T1000 (cell line): Measurements from ENCODE around the gene FOXP1.
"Not testable (repeated sequence)": the region's sequence is repeated elsewhere in the genome, so short reads cannot be mapped to it uniquely, and the experiment has no call there.

Experiments used
- DNase-seq: peaks from one replicate; lab custom pipeline; 2025; ENCODE audit warnings: mixed read lengths; lab: John Stamatoyannopoulos, UW

Gene FOXP1

DNA sequence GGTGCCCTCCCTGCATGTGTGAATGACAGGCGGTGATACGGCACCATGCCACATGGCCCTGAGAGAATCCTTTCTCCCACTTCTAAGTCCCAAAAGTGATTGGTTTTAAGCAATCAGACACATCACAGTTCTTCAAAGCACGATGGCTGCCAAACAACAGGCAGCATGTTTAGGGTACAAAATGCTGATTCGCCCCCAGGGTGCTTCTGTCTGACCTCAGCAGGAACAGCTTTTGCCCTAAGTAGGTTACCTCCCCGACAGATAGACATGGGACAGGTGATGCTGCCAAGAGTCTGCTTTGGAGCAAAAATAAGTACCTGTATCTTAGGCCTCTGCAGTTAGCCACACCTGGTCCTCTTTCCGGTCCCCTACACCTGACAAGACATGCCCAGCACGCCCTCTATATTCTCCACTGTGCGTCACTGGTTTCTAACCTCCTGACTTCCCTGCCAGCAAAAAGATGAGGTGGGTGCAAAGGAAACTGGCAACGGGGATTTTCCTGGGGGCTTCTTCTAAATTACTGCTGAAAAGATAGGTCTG is 549.8 kb downstream of the FOXP1 start:
- no peak for DNase-seq

DNA sequence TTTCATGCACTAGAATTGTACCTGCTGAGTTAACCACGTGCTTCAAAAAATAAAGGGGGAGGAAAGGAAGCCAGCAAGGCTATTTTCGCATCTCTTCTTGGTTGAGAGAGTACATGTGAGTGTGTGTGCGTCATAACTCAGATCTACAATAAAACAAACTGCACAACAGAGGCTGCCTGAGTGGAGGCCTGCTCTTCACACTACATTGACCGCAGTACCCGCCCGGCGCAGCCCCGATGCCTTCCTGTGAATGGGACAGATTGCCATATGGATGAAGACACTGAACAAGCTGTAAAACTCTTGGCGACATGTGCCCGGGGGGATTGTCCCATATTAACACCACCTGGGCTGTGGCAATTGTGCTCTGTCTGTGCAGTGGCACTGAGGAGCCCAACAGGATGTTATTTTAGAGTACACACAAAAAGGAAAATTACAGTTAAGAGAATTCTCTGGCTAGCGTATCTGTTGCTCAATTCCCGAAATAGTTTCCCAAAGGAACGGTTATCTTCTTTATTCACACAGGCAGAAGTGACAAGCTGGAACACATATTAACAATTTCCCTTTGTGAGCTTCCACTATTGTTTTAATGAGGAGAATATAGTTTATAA is 551.5 kb downstream of the FOXP1 start:
- DNase-seq = no peak

- no peak for DNase-seq
These were observed 552.3 kb downstream of the FOXP1 start for GRCh38 chr3:71031181-71031580.

DNA sequence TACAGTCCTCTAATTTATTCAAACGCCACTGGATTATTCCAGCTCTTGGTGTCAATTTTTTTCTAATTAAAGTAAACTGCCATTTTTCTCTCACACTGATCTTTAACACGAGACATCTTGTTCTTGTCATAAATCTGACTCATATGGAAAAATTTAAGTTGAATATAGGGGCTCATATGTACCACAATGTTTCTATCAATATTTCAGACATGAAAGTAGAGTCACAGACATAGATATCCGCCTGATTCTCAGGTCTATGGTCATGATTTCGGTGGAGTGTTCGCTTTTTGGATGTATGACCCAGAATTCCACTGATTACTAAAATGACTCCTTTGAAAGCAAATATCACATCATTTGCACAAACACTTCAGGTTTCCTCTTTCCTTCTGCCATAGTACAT is 552.8 kb downstream of the FOXP1 start:
- DNase-seq = no peak

- DNase-seq = no peak
These were observed 553.8 kb downstream of the FOXP1 start for GRCh38 chr3:71029770-71030169.

DNA sequence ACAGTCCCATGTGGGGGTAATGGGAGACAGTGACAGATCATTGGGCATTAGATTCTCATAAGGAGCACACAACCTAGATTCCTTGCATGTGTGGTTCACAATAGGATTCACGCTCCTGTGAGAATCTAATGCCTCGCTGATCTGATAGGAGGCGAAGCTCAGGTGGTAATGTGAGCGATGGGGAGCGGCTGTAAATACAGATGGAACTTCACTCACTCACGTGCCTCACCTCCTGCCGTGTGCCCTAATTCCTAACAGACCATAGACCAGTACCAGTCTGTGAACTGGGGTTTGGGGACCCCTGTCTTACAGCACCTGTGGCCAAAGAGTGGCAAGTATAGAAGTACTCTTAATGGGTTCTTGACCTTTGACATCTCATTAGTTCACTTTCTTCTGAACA is 554.7 kb downstream of the FOXP1 start:
- no peak for DNase-seq

DNA sequence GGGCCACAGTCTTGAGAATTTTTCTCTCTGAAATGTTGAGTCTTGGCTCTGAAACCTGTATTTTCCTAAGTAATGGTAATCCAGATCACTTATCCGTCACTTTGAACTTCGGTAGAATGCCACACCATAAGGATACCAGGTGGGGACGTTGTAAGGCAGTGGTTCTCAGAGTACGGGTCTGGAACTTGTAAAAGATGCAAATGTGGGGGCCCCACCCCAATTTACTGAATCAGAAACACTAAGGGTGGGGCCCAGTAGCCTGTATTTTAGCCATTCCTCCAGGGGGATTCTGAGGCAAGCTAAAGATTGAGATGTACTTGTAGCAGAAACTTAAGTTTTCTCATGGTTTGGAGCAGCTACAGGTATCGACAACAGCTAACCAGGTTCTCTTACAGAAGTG is 555.3 kb downstream of the FOXP1 start:
- DNase-seq = no peak

- DNase-seq = no peak
These were observed 556.6 kb downstream of the FOXP1 start for GRCh38 chr3:71026634-71027578.

- DNase-seq = no peak
These were observed 558.0 kb downstream of the FOXP1 start for GRCh38 chr3:71025516-71025915.

DNA sequence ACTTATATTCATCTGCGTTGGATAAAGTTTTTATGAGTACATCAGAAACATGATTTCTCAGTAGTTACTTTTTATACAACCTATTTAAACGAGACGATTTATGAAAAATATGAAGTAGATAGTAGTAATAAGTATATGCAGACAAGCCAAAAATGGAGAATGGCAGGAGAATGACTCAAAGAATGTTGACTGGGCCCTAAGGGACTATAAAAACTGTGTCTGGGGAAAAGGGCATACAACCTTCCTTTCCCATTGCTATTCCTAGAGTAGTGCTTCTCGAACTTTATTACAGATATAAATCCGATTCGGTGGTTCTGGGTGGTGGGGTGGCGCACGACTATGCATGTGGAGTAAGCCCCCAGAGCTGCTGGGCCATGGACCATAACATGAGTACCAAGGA is 558.5 kb downstream of the FOXP1 start:
- no peak for DNase-seq

DNA sequence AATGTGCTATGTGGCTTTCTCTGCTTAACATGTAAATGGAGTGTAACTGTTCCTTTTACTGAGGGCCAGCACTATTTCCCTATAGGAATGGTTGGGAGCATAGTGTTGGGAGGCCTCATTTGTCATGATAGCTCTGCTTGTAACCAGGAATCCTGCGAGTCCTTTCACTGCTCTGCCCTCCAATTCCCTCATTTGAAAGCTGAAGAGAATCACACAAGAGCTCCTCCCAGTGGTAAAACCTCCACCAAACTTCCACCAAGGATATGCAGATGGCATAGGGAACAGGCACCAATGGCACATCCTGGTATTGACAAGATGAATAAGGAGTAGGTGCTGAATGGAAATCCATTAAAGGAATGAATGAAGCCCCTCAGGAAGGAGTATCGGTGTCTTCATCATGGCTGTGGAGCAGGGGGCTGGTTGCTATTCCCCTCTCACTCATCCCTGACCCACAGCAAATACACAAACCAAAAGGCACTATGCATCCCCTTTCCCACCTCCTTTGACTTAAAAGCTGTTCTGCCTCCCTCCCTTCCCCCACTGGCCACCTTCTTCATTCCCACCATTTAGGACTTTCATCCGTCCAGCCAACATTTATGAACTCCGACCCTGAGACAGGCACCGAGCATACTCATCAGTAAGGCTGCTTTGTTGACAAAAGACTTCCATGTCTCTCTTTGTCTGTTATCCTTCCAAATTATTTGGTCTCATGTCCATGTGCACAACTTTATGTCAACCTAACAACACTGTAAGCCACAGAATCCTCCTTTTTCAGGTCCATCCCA is 560.8 kb downstream of the FOXP1 start:
- DNase-seq = no peak

- no peak for DNase-seq
These were observed 564.7 kb downstream of the FOXP1 start for GRCh38 chr3:71018799-71019198.

DNA sequence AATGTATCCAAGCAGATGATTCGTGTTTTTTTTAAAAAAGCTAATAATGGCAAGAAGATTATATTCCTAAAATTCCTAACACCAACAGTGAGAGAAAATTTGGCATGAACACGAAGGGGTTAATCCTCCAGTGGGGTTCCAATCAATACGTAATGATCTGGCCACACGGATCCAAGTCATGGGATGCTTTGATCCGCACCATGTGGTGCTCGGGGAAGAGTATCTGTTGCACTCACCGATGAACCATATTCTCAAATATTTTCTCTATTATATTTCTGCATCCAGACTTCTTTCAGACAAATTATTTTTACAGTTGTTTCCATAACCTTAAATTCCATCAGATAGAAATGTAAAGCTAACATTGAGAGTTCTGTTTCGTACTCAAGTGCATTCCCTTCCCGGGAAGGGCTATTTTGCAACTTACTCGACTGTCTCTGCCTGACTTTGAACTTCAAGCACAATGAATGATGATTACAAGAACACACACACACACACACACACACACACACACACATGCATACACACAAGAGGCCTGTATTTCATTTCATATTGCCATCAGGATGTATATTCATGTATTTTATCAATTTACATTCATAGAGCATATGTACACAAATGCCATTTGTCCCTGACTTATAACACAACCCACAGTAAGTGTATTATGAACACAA is 567.2 kb downstream of the FOXP1 start:
- DNase-seq = no peak

DNA sequence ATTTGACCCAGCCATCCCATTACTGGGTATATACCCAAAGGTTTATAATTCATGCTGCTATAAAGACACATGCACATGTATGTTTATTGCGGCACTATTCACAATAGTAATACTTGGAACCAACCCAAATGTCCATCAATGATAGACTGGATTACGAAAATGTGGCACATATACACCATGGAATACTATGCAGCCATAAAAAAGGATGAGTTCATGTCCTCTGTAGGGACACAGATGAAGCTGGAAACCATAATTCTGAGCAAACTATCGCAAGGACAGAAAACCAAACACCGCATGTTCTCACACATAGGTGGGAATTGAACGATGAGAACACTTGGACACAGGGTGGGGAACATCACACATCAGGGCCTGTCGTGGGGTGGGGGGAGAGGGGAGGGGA is 568.9 kb downstream of the FOXP1 start:
- not testable (repeated sequence) for DNase-seq

DNA sequence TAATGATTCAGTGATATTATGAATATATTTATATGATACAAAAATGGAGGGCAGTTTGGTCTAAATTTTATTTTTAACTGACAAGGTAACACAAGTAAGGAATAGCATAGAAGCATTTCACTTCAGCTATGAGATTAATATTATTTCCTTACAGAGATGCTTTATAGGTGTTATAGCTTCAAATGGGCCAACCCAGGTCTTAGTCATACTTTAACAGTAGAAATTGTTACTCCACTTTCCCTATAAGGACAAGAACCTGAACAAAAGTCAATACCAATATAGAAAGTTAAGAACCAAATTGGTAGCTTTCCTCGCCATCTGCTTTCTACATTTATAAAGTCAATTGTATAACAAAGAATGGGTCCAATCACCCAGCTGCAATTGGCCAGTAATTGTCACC is 570.6 kb downstream of the FOXP1 start:
- DNase-seq = no peak

DNA sequence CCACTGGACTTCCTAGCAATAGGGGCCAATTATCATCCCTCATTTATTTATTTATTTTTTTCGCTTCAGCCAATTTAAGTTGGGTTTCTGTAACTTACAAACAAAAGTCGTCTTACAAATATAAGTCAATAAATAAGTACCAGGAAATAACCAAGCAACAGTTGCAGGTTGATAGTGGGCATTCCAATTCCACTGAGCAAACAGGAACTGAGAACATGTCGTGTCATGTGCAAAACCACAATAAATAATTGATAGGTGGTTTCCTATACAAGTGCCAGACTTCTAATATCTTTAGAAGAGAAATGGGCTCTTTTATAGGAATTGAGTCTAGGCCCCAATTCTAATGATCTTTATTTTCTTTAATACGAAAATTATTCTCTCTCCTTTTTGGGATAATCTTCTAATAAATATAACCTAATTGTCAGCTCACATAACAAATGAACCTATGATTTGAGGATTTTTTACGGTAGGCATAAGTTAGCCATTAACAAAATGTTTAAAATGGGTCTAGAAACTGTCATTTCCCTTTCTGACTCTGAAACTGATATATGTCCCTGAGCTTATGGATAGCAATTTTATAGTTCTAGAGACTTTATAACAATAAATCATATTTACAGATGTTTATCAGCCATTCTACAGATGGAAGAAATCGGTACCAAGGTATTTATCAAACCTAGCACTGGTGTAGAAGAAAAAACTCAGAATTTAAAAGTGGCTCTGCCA is 571.8 kb downstream of the FOXP1 start:
- no peak for DNase-seq

DNA sequence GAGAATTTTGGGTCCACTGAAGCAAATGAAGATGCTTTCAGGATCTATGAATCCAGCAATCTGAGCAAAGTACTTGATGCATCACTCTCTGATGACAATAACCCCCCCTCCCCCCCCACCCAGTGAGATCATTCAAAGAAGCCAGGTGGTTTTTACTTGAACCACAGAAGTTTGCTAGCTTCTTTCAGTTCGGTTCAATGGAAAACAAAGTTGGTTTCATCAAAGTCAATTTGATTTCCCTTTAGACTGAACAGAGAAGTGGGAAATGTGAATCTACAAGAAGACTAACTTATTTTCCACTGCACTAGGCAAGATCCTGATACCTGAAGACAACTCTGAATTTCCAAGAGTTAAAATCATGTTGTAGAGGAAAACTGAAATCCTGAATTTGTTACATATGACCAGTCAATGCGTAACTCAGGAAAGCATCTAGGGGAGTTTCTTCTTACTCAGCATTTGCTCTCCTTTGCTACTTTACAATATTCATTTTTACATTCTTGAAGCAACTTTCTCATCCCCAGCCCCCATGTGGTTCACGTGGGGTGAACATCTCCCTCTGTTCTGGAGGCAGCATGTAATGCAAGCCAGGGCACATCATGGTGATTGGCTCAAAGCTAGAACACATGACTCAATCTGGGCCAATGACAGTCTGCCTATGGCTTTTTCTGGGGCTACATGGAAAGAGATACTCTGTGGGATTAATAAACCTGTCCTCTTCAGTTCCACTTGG is 572.6 kb downstream of the FOXP1 start:
- DNase-seq = no peak

- DNase-seq = no peak
These were observed 575.1 kb downstream of the FOXP1 start for GRCh38 chr3:71008350-71008935.

DNA sequence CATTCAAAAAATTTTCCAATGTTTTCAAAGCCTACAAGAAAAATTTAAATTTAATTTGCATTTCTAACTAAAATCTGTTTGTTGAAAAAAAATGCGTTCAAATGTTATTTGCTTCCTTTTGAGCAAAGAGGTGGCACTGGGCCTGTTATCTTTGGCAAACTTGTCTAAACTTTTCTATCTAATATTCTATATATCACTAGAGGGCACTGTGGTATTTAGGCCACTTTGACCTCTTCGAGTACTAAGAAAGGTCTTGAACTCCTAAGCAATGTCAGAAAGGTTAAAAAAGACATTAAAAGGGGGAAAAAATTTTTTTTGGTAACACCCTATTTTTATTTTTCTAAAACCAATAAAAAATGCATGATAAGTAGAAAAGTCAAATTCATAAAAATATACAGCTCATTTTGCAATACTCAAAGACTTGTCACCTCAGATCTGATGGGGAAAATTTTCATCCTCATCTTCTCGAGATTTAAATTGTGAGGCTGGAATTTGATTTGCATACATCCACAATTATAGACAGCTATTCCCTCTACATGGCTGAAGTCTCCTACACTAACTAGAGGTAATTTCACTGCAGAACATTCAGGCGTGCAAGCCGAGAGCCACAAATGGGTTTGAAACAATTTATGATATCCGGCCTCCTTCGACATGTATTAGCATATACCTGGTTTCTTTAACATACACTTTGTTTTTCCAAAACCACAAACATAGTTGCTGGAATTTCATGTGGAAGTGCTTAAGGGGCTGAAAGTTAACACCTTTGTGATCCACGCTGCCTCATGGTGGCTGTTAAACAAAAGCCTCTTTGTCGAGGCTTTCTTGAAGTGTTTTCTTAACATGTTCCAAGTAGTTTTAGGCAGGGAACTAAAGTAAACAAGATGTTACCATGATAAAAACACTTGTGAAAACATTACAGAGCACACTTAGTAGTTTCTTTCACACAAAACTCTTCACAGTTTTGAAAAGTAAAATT is 576.4 kb downstream of the FOXP1 start:
- DNase-seq = no peak
